DMS 273 treated with DMSO at 0.1 percent for 48 hours (cell line): ENCODE data around the gene CARD19.

Experiments
- DNase-seq: peaks from one replicate; lab custom pipeline; 2025; lab: John Stamatoyannopoulos, UW

The CARD19 gene

GRCh38 chr9:93161786-93162562 lies 66.0 kb downstream of the CARD19 start:
- no peak for DNase-seq
